Glutamatergic neuron (in vitro differentiated cells): Measurements from ENCODE around the gene COLEC12. TPM values are rescaled to one million over a fixed set of nuclear protein-coding genes. Genes with fewer than 3 reads are reported as not detected.

Experiments
- DNase-seq: peaks from one replicate; pipeline ENCODE4 v3.0.0; 2022
- H3K27ac Mint-ChIP-seq: one replicate; pipeline ENCODE4 v1.8.0; 2020; ENCODE audit warnings: mild to moderate bottlenecking, mixed read lengths, inconsistent platforms; ENCODE audit not compliant: unreplicated experiment
- H3K27me3 Mint-ChIP-seq: one replicate; pipeline ENCODE4 v1.8.0; 2020; ENCODE audit warnings: mild to moderate bottlenecking, moderate library complexity, mixed read lengths, inconsistent platforms; ENCODE audit not compliant: unreplicated experiment
- H3K36me3 Mint-ChIP-seq: one replicate; pipeline ENCODE4 v1.8.0; 2020; ENCODE audit warnings: mild to moderate bottlenecking, mixed read lengths, inconsistent platforms; ENCODE audit not compliant: unreplicated experiment
- H3K4me1 Mint-ChIP-seq: one replicate; pipeline ENCODE4 v1.8.0; 2020; ENCODE audit warnings: mild to moderate bottlenecking, low read depth, mixed read lengths, inconsistent platforms; ENCODE audit not compliant: unreplicated experiment
- H3K4me3 Mint-ChIP-seq: one replicate; pipeline ENCODE4 v1.8.0; 2020; ENCODE audit warnings: mild to moderate bottlenecking, mixed read lengths, inconsistent platforms; ENCODE audit not compliant: unreplicated experiment
- H3K9me3 Mint-ChIP-seq: one replicate; pipeline ENCODE4 v1.8.0; 2020; ENCODE audit warnings: mild to moderate bottlenecking, moderate library complexity, mixed read lengths, inconsistent platforms; ENCODE audit not compliant: unreplicated experiment
- total RNA-seq: library from RNA; stranded (reverse); fragmentation: NEBNext Ultra II Directional; extraction: Animal tissue kit (Norgen Biotek cat#: 25700); gene quantifications from one replicate; pipeline ENCODE4 v1.2.1, GENCODE V29; 2021; ENCODE audit not compliant: unreplicated experiment
- TF ChIP-seq, protein P1 (sequence below): fragments of 200-600 bp; sonication (generic); IDR thresholded peaks from one replicate; pipeline ENCODE4 v1.5.0; 2021; ENCODE audit not compliant: partially characterized antibody, unreplicated experiment

COLEC12 gene
- total RNA-seq, 1 donor from 2014 or later = 0.20 TPM

GRCh38 chr18:435940-436339, 64.6 kb downstream of the COLEC12 start:
- no peaks in the 10 kb centered on the region for H3K36me3 Mint-ChIP-seq
- no peaks in the 10 kb centered on the region for H3K4me1 Mint-ChIP-seq
- no peaks in the 10 kb centered on the region for H3K9me3 Mint-ChIP-seq
- H3K27ac Mint-ChIP-seq = no peak overlapping the region
- TF ChIP-seq, protein P1, sequence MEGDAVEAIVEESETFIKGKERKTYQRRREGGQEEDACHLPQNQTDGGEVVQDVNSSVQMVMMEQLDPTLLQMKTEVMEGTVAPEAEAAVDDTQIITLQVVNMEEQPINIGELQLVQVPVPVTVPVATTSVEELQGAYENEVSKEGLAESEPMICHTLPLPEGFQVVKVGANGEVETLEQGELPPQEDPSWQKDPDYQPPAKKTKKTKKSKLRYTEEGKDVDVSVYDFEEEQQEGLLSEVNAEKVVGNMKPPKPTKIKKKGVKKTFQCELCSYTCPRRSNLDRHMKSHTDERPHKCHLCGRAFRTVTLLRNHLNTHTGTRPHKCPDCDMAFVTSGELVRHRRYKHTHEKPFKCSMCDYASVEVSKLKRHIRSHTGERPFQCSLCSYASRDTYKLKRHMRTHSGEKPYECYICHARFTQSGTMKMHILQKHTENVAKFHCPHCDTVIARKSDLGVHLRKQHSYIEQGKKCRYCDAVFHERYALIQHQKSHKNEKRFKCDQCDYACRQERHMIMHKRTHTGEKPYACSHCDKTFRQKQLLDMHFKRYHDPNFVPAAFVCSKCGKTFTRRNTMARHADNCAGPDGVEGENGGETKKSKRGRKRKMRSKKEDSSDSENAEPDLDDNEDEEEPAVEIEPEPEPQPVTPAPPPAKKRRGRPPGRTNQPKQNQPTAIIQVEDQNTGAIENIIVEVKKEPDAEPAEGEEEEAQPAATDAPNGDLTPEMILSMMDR = no peak
- no peaks in the 10 kb centered on the region for H3K27me3 Mint-ChIP-seq
- DNase-seq = no peak
- H3K4me3 Mint-ChIP-seq = no peak overlapping the region

- Mint-ChIP-seq H3K4me3 (no peak overlapping the region), H3K9me3 (no peaks in the 10 kb centered on the region), H3K27me3 (no peaks in the 10 kb centered on the region), H3K27ac (no peak overlapping the region), H3K4me1 (no peaks in the 10 kb centered on the region), H3K36me3 (no peaks in the 10 kb centered on the region)
- DNase-seq = no peak
- TF ChIP-seq, protein P1 = no peak
These were observed 66.1 kb downstream of the COLEC12 start for GRCh38 chr18:434410-434809.

- no peaks in the 10 kb centered on the region for H3K9me3 Mint-ChIP-seq
- TF ChIP-seq, protein P1 = no peak
- no peaks in the 10 kb centered on the region for H3K36me3 Mint-ChIP-seq
- no peaks in the 10 kb centered on the region for H3K4me1 Mint-ChIP-seq
- H3K27me3 Mint-ChIP-seq = no peaks in the 10 kb centered on the region
- no peak overlapping the region for H3K4me3 Mint-ChIP-seq
- no peak overlapping the region for H3K27ac Mint-ChIP-seq
- no peak for DNase-seq
These were observed 66.5 kb downstream of the COLEC12 start for GRCh38 chr18:433960-434359.

- Mint-ChIP-seq H3K4me3 (no peak overlapping the region), H3K4me1 (no peaks in the 10 kb centered on the region), H3K36me3 (no peaks in the 10 kb centered on the region), H3K27ac (no peak overlapping the region), H3K9me3 (no peaks in the 10 kb centered on the region), H3K27me3 (no peaks in the 10 kb centered on the region)
- no peak for DNase-seq
- TF ChIP-seq, protein P1 = no peak
These were observed 67.2 kb downstream of the COLEC12 start for GRCh38 chr18:433298-433697.

- no peak overlapping the region for H3K27ac Mint-ChIP-seq
- TF ChIP-seq, protein P1 = no peak
- no peaks in the 10 kb centered on the region for H3K27me3 Mint-ChIP-seq
- no peaks in the 10 kb centered on the region for H3K9me3 Mint-ChIP-seq
- no peak overlapping the region for H3K4me3 Mint-ChIP-seq
- DNase-seq = no peak
- no peaks in the 10 kb centered on the region for H3K36me3 Mint-ChIP-seq
- no peaks in the 10 kb centered on the region for H3K4me1 Mint-ChIP-seq
These were observed 67.7 kb downstream of the COLEC12 start for GRCh38 chr18:432791-433190.
